ENCODE results near the gene GOLT1B. TPM values are rescaled to one million over a fixed set of nuclear protein-coding genes. Genes with fewer than 3 reads are reported as not detected.

GOLT1B gene
- total RNA-seq, 2 experiments from 2014 or later, result 12.7 to 30.7 TPM

DNA sequence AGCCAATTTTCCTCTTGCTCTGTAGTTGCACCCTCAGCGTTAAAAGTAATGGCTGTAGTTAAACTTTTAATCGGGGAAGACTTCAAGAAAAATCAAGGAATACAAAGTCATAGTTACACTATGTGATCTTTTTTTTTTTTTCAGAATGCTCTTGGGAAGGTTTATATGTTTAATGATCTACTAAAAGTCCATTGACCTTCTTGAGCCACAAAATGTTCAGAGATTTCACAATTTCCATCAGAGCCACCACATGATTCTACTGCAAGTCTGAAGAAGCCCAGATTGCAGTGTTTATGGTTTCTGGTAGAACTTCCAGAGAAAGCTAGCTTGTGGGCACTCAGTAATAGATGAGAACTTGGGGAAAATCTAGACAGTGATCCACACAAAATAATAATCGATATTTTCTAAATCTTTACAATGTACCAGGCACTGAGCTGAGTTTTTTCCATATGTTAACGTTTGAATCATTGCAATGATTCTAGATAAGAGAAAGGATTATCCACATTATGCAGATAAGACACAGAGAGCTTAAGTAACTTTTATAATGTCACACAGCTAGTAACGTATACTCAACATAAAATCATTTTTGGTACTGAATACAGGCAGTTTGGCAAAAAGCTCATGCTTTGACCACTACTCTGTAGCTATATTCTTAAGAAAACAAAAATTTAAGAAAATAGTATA lies 64.8 kb downstream of the GOLT1B start:
- Histone ChIP-seq H2AFZ (ENCODE audit: low read length) (no peak overlapping the region), H3K9me2 (ENCODE audit: insufficient read depth, low read length) (no peaks in the 10 kb centered on the region), H3K36me3 (ENCODE audit: insufficient read depth, low read length) (no peaks in the 10 kb centered on the region), H3K4me2 (ENCODE audit: low read length) (no peak overlapping the region), H3K9me3 (ENCODE audit: low read length) (no peaks in the 10 kb centered on the region), H3K27ac (ENCODE audit: low read depth, low read length, poor library complexity, severe bottlenecking) (no peak overlapping the region), H3K4me1 (ENCODE audit: insufficient read depth, low read length, poor library complexity, severe bottlenecking) (no peaks in the 10 kb centered on the region), H4K20me1 (ENCODE audit: insufficient read depth, low read length) (no peaks in the 10 kb centered on the region), H3K4me3 (ENCODE audit: low read depth, low read length, poor library complexity, severe bottlenecking) (no peak overlapping the region), H3K79me2 (ENCODE audit: insufficient read depth, low read depth, low read length) (no peaks in the 10 kb centered on the region)
- intact Hi-C loops (cut with micrococcal nuclease; ENCODE audit: unreplicated experiment), result no loop called here
- POLR2A ChIA-PET, result interaction anchor here (0.6 to 1.2 kb wide), 3 partner anchors 8 to 292 kb away, joined by 3 read pairs; no protein-coding TSS in a partner anchor
- DNase-seq (ENCODE audit: low spot score), result no peak
- CTCF ChIA-PET (ENCODE audit: unreplicated experiment), result no interaction called here
- TF ChIP-seq, protein P1, sequence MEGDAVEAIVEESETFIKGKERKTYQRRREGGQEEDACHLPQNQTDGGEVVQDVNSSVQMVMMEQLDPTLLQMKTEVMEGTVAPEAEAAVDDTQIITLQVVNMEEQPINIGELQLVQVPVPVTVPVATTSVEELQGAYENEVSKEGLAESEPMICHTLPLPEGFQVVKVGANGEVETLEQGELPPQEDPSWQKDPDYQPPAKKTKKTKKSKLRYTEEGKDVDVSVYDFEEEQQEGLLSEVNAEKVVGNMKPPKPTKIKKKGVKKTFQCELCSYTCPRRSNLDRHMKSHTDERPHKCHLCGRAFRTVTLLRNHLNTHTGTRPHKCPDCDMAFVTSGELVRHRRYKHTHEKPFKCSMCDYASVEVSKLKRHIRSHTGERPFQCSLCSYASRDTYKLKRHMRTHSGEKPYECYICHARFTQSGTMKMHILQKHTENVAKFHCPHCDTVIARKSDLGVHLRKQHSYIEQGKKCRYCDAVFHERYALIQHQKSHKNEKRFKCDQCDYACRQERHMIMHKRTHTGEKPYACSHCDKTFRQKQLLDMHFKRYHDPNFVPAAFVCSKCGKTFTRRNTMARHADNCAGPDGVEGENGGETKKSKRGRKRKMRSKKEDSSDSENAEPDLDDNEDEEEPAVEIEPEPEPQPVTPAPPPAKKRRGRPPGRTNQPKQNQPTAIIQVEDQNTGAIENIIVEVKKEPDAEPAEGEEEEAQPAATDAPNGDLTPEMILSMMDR (conservative IDR thresholded peaks at IDR 0.05; ENCODE audit: low read length), result no peak
- no peak for TF ChIP-seq EZH2phosphoT487 (IDR thresholded peaks at IDR 0.05; ENCODE audit: borderline replicate concordance, low read depth, low read length)
- no TSS peak for BruUV-seq (replicated peaks)

DNA sequence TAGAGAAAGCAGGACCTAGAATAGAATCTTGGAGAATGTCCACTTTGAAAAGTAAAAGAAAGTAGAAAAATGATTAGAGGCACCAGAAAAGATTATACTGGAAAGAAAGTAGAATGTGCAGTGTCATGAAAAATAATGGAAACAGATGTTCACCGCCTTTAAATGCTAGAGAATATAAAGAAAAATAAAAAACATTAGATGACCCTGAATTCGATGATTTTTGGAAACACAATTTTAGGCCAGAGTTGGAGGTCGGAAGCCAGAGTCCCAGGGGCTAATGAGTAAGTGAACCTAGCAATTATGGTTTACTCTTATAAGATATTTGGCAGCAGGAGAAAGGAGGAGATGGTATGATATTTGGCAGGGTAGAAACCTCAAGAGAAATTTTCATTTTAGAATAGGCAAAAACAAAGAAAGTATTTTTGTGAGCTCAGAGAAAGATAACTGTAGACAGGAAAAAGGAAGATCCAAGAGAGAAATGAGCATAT lies 65.4 kb downstream of the GOLT1B start:
- DNase-seq (ENCODE audit: low spot score), result no peak
- TF ChIP-seq, protein P1 (conservative IDR thresholded peaks at IDR 0.05; ENCODE audit: low read length), result no peak
- TF ChIP-seq EZH2phosphoT487 (IDR thresholded peaks at IDR 0.05; ENCODE audit: borderline replicate concordance, low read depth, low read length), result no peak
- no peaks in the 10 kb centered on the region for H3K9me2 ChIP-seq (ENCODE audit: insufficient read depth, low read length)
- no TSS peak for BruUV-seq (replicated peaks)
- POLR2A ChIA-PET, result interaction anchor here (1.2 kb wide), 1 partner anchor 32 kb away, joined by 3 read pairs; no protein-coding TSS in a partner anchor
- H3K36me3 ChIP-seq (ENCODE audit: insufficient read depth, low read length), result no peaks in the 10 kb centered on the region
- H3K4me1 ChIP-seq (ENCODE audit: insufficient read depth, low read length, poor library complexity, severe bottlenecking), result no peaks in the 10 kb centered on the region
- H4K20me1 ChIP-seq (ENCODE audit: insufficient read depth, low read length), result no peaks in the 10 kb centered on the region
- CTCF ChIA-PET (ENCODE audit: unreplicated experiment), result no interaction called here
- H3K9me3 ChIP-seq (ENCODE audit: low read length), result no peaks in the 10 kb centered on the region
- no peak overlapping the region for H3K4me3 ChIP-seq (ENCODE audit: low read depth, low read length, poor library complexity, severe bottlenecking)
- H3K4me2 ChIP-seq (ENCODE audit: low read length), result no peak overlapping the region
- H2AFZ ChIP-seq (ENCODE audit: low read length), result no peak overlapping the region
- intact Hi-C loops (cut with micrococcal nuclease; ENCODE audit: unreplicated experiment), result no loop called here
- H3K27ac ChIP-seq (ENCODE audit: low read depth, low read length, poor library complexity, severe bottlenecking), result no peak overlapping the region
- no peaks in the 10 kb centered on the region for H3K79me2 ChIP-seq (ENCODE audit: insufficient read depth, low read depth, low read length)

Other genes starting within 250 kb of the GOLT1B start
- not detected in 2 replicates for gene SLCO1A2, start 166.9 kb upstream of the GOLT1B start, total RNA-seq (2014; rRNA removed; shearing (Covaris generic))
- not detected in 2 replicates for gene SLCO1A2, start 166.9 kb upstream of the GOLT1B start, total RNA-seq (2022)
- gene IAPP, start 128.9 kb upstream of the GOLT1B start, total RNA-seq (2014; rRNA removed; shearing (Covaris generic)), result not detected in 2 replicates
- not detected in 2 replicates for gene IAPP, start 128.9 kb upstream of the GOLT1B start, total RNA-seq (2022)
- 8.5 and 12.1 TPM in 2 replicates for gene PYROXD1, start 64.1 kb upstream of the GOLT1B start, total RNA-seq (2014; rRNA removed; shearing (Covaris generic))
- gene PYROXD1, start 64.1 kb upstream of the GOLT1B start, total RNA-seq (2022), result 16.2 and 18.7 TPM in 2 replicates
- gene RECQL, start 154 bp upstream of the GOLT1B start, total RNA-seq (2014; rRNA removed; shearing (Covaris generic)), result 53.1 and 55.9 TPM in 2 replicates
- 70.3 and 72.8 TPM in 2 replicates for gene RECQL, start 154 bp upstream of the GOLT1B start, total RNA-seq (2022)
- gene SPX, start 24.5 kb downstream of the GOLT1B start, total RNA-seq (2014; rRNA removed; shearing (Covaris generic)), result 0.35 TPM in 1 of 2 replicates, not detected in the other
- 0.90 and 1.2 TPM in 2 replicates for gene SPX, start 24.5 kb downstream of the GOLT1B start, total RNA-seq (2022)
- not detected in 2 replicates for gene GYS2, start 103.1 kb downstream of the GOLT1B start, total RNA-seq (2014; rRNA removed; shearing (Covaris generic))
- not detected in 2 replicates for gene GYS2, start 103.1 kb downstream of the GOLT1B start, total RNA-seq (2022)
- 551 and 727 TPM in 2 replicates for gene LDHB, start 156.1 kb downstream of the GOLT1B start, total RNA-seq (2014; rRNA removed; shearing (Covaris generic))
- gene LDHB, start 156.1 kb downstream of the GOLT1B start, total RNA-seq (2022), result 871 and 999 TPM in 2 replicates